H1 (cell line): ENCODE measurements around the gene EID1. TPM values are rescaled to one million over a fixed set of nuclear protein-coding genes. Genes with fewer than 3 reads are reported as not detected.

ENCODE experiments used
- CTCF ChIA-PET: fragments of 300-600 bp; sonication (Branson Sonifier 250); formaldehyde crosslinking; loops from one replicate; lab custom pipeline; 2021; ENCODE audit not compliant: partially characterized antibody; lab: Charles Lee
- POLR2A ChIA-PET: fragments of 300-600 bp; sonication (Branson Sonifier 250); formaldehyde crosslinking; loops from one replicate; lab custom pipeline; 2021; ENCODE audit warnings: inconsistent platforms; ENCODE audit not compliant: partially characterized antibody; lab: Charles Lee
- DNase-seq, 2 experiments: peaks; one replicate each; pipeline versions ENCODE4 v3.0.0 to v3.0.0-alpha.2; 2010 to 2022; ENCODE audit warnings: low spot score in 2 of 2, low read depth in 1 of 2, mixed read lengths in 1 of 2
- FAIRE-seq: peaks from 2 replicates; lab custom pipeline; 2011; peaks lifted over from hg19 to GRCh38; lab: Jason Lieb, UNC
- H2AFZ ChIP-seq: 2 replicates; pipeline ENCODE4 v1.8.1; 2012; ENCODE audit warnings: low read length, inconsistent platforms
- H2AK5ac ChIP-seq: 2 replicates; pipeline ENCODE4 v1.6.1; 2013; ENCODE audit warnings: low read depth, low read length
- H2BK120ac ChIP-seq: replicated peaks from 2 replicates; pipeline ENCODE3; 2013; ENCODE audit warnings: low read depth, low read length, inconsistent platforms
- H2BK12ac ChIP-seq: 2 replicates; pipeline ENCODE4 v1.6.1; 2013; ENCODE audit warnings: low read depth, low read length
- H2BK15ac ChIP-seq: 2 replicates; pipeline ENCODE4 v1.6.1; 2013; ENCODE audit warnings: low read length
- H2BK20ac ChIP-seq: 2 replicates; pipeline ENCODE4 v1.6.1; 2013; ENCODE audit warnings: low read length
- H2BK5ac ChIP-seq: 2 replicates; pipeline ENCODE4 v1.6.1; 2013; ENCODE audit warnings: low read depth, low read length
- H3K14ac ChIP-seq: 2 replicates; pipeline ENCODE4 v1.6.1; 2013; ENCODE audit warnings: inconsistent platforms; ENCODE audit not compliant: insufficient read length
- H3K18ac ChIP-seq: 2 replicates; pipeline ENCODE4 v1.6.1; 2013; ENCODE audit warnings: low read length; ENCODE audit errors: extremely low read depth
- H3K23ac ChIP-seq: 2 replicates; pipeline ENCODE4 v1.6.1; 2013; ENCODE audit warnings: inconsistent platforms; ENCODE audit not compliant: insufficient read length
- H3K23me2 ChIP-seq: 2 replicates; pipeline ENCODE4 v1.6.1; 2013; ENCODE audit warnings: low read depth, low read length
- H3K27ac ChIP-seq: 2 replicates; pipeline ENCODE4 v1.6.1; 2011; ENCODE audit warnings: low read depth, low read length, inconsistent platforms
- H3K27me3 ChIP-seq, 4 experiments: replicated peaks in 1 of 4; 1 replicate in 1 of 4; 2 replicates in 3 of 4; pipeline versions ENCODE4 v1.6.1 to v1.8.1; 2011 to 2013; ENCODE audit warnings: low read length in 3 of 4, mild to moderate bottlenecking in 3 of 4, inconsistent platforms in 2 of 4, mixed read lengths in 2 of 4, moderate library complexity in 1 of 4; ENCODE audit not compliant: control insufficient read depth in 3 of 4, insufficient read depth in 3 of 4; ENCODE audit errors: extremely low read depth in 1 of 4
- H3K36me3 ChIP-seq, 4 experiments: 2 replicates each; pipeline versions ENCODE4 v1.6.1 to v1.8.1; 2011 to 2013; ENCODE audit warnings: mild to moderate bottlenecking in 4 of 4, low read length in 3 of 4, moderate library complexity in 2 of 4, control low read depth in 1 of 4, inconsistent platforms in 1 of 4; ENCODE audit not compliant: insufficient read depth in 4 of 4, control insufficient read depth in 2 of 4
- H3K4ac ChIP-seq: replicated peaks from 2 replicates; pipeline ENCODE3; 2013; ENCODE audit warnings: low read length, low read depth, mixed read lengths, inconsistent platforms; ENCODE audit not compliant: insufficient read length
- H3K4me1 ChIP-seq, 4 experiments: replicated peaks in 1 of 4; 1 replicate in 1 of 4; 2 replicates in 3 of 4; pipeline versions ENCODE4 v1.6.1 to v1.8.1; 2011 to 2013; ENCODE audit warnings: low read length in 3 of 4, inconsistent platforms in 2 of 4, mixed read lengths in 1 of 4; ENCODE audit not compliant: insufficient read depth in 4 of 4, control insufficient read depth in 3 of 4
- H3K4me2 ChIP-seq, 2 experiments: 2 replicates each; pipeline versions ENCODE4 v1.6.1 to v1.8.1; 2011 to 2013; ENCODE audit warnings: low read depth in 2 of 2, low read length in 2 of 2, control low read depth in 1 of 2, inconsistent platforms in 1 of 2, mild to moderate bottlenecking in 1 of 2; ENCODE audit not compliant: insufficient read depth in 1 of 2
- H3K4me3 ChIP-seq, 4 experiments: fragments of 200-600, 300-600 bp in 1 of 4; sonication (generic), shearing (Covaris generic), sonication (Bioruptor Twin) in 1 of 4; 2 replicates each; pipeline versions ENCODE4 v1.5.1 to v1.8.1; 2011 to 2016; ENCODE audit warnings: low read length in 4 of 4, low read depth in 3 of 4, control low read depth in 2 of 4, inconsistent platforms in 2 of 4, mild to moderate bottlenecking in 2 of 4, mixed read lengths in 1 of 4, moderate library complexity in 1 of 4; ENCODE audit not compliant: insufficient read depth in 2 of 4; ENCODE audit errors: extremely low read depth in 1 of 4
- H3K56ac ChIP-seq: replicated peaks from 2 replicates; pipeline ENCODE3; 2013; ENCODE audit warnings: low read depth, mild to moderate bottlenecking, mixed read lengths, low read length, inconsistent platforms; ENCODE audit not compliant: insufficient read length
- H3K79me1 ChIP-seq: 2 replicates; pipeline ENCODE4 v1.6.1; 2013; ENCODE audit warnings: low read depth, low read length, control low read depth
- H3K79me2 ChIP-seq, 2 experiments: 2 replicates each; pipeline versions ENCODE4 v1.6.1 to v1.8.1; 2012 to 2013; ENCODE audit warnings: low read length in 2 of 2, mild to moderate bottlenecking in 2 of 2, inconsistent platforms in 1 of 2; ENCODE audit not compliant: insufficient read depth in 2 of 2, control insufficient read depth in 1 of 2
- H3K9ac ChIP-seq, 4 experiments: replicated peaks in 1 of 4; 1 replicate in 1 of 4; 2 replicates in 3 of 4; pipeline versions ENCODE4 v1.6.1 to v1.8.1; 2011 to 2013; ENCODE audit warnings: low read depth in 3 of 4, low read length in 3 of 4, control low read depth in 2 of 4, mild to moderate bottlenecking in 2 of 4, moderate library complexity in 2 of 4, inconsistent platforms in 1 of 4; ENCODE audit errors: extremely low read depth in 1 of 4
- H3K9me3 ChIP-seq, 2 experiments: 2 replicates each; pipeline versions ENCODE4 v1.6.1 to v1.8.1; 2012 to 2013; ENCODE audit warnings: mild to moderate bottlenecking in 2 of 2, moderate library complexity in 2 of 2, control low read depth in 1 of 2, inconsistent platforms in 1 of 2, low read depth in 1 of 2, low read length in 1 of 2, mixed read lengths in 1 of 2; ENCODE audit not compliant: insufficient read depth in 2 of 2
- H4K20me1 ChIP-seq, 2 experiments: replicated peaks in 1 of 2; 2 replicates each; pipeline versions ENCODE3 to v1.8.1; 2011 to 2013; ENCODE audit warnings: inconsistent platforms in 2 of 2, low read length in 2 of 2, mild to moderate bottlenecking in 1 of 2; ENCODE audit not compliant: insufficient read depth in 2 of 2, control insufficient read depth in 1 of 2
- H4K5ac ChIP-seq: 2 replicates; pipeline ENCODE4 v1.6.1; 2013; ENCODE audit warnings: low read length, low read depth, mixed read lengths, inconsistent platforms; ENCODE audit not compliant: insufficient read length
- H4K8ac ChIP-seq: 2 replicates; pipeline ENCODE4 v1.8.0; 2013; ENCODE audit warnings: mild to moderate bottlenecking, moderate library complexity, low read length, inconsistent platforms; ENCODE audit not compliant: insufficient read depth; ENCODE audit errors: extremely low read depth
- H4K91ac ChIP-seq: replicated peaks from 2 replicates; pipeline ENCODE3; 2013; ENCODE audit warnings: low read length, mixed read lengths, inconsistent platforms; ENCODE audit not compliant: insufficient read length
- RBBP5 ChIP-seq: IDR thresholded peaks from 2 replicates; pipeline ENCODE4 v1.7.1; 2012; ENCODE audit warnings: low read depth, mild to moderate bottlenecking, inconsistent platforms, low read length, moderate library complexity, borderline replicate concordance
- SP4 ChIP-seq: IDR thresholded peaks from 2 replicates; pipeline ENCODE4 v1.6.1; 2012; ENCODE audit warnings: low read length, inconsistent platforms
- WGBS, 2 experiments: shearing (Covaris generic) in 1 of 2; methylation state at CpG; one replicate each; pipeline versions ENCODE4 v1.1.6 to v1.1.7; 2013 to 2015; ENCODE audit warnings: low lambda C conversion rate in 2 of 2, mixed read lengths in 2 of 2, inconsistent platforms in 1 of 2, low coverage in 1 of 2, missing lambda C conversion rate in 1 of 2; ENCODE audit not compliant: insufficient replicate concordance in 2 of 2, insufficient coverage in 1 of 2, insufficient read length in 1 of 2; ENCODE audit errors: extremely low coverage in 1 of 2, missing lambda C conversion rate in 1 of 2; 5-methylcytosine and 5-hydroxymethylcytosine counted together
- polyA plus RNA-seq, 7 experiments: library from polyadenylated mRNA; depleted of rRNA in 3 of 7; stranded (reverse) in 5 of 7; unstranded in 2 of 7; fragments of >200 nt in 5 of 7; fragments of 200-250 nt in 2 of 7; gene quantifications; 1 replicate in 5 of 7; 2 replicates in 1 of 7; 4 replicates in 1 of 7; pipeline versions ENCODE4 v1.2.1 to v1.2.3, GENCODE V29; 2011 to 2013; ENCODE audit warnings: missing spikeins in 2 of 7, mixed read lengths in 2 of 7
- total RNA-seq: library from RNA; stranded (reverse); fragmentation: NEBNext Ultra II Directional; extraction: Animal tissue kit (Norgen Biotek cat#: 25700); gene quantifications from 2 replicates; pipeline ENCODE4 v1.2.1, GENCODE V29; 2021
- TF ChIP-seq, protein P1 (sequence below), 3 experiments: IDR thresholded peaks; 1 replicate in 2 of 3; 2 replicates in 1 of 3; pipeline versions ENCODE4 v1.5.1 to v1.6.1; 2011; ENCODE audit warnings: low read length in 3 of 3, mild to moderate bottlenecking in 3 of 3, inconsistent platforms in 2 of 3, low read depth in 1 of 3, moderate library complexity in 1 of 3; ENCODE audit not compliant: insufficient read depth in 1 of 3; ENCODE audit errors: control extremely low read depth in 1 of 3

EID1 gene
- total and polyA plus RNA-seq, 2 of the 8 experiments (the other 6 are each of a cell fraction or from before 2014, with no cell fraction given) = 101 to 110 TPM

DNA sequence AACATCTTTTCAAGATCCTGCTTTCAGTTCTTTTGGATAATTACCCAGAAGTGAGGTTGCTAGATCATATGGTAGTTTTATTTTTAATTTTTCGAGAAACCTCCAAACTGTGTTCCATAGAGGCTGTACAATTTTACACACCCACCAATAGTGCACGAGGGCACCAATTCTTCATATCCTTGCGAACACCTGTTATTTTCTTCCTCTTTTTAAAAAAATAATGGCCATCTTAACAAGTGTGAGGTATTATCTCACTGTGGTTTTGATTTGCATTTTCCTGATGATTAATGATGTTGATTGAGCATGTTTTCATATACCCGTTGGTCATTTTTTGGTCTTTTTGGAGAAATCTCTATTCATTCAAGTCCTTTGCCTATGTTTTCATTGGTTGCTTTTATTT, 49.5 kb upstream of the EID1 start:
- Histone ChIP-seq H3K18ac (no peak overlapping the region), H2BK120ac (no peak overlapping the region), H3K79me2 (no peaks in the 10 kb centered on the region), H2BK20ac (no peak overlapping the region), H3K23me2 (no peaks in the 10 kb centered on the region), H3K27me3 (no peaks in the 10 kb centered on the region), H2BK5ac (no peak overlapping the region), H4K91ac (no peak overlapping the region), H2BK15ac (no peak overlapping the region), H3K4ac (no peak overlapping the region), H3K9me3 (no peaks in the 10 kb centered on the region), H3K4me1 (peaks cover 0 to 5% (median 0%) of the 10 kb centered on the region in 4 experiments; a peak in 2 of 7 replicates), H4K5ac (no peak overlapping the region), H3K4me3 (no peak overlapping the region), H3K4me2 (no peak overlapping the region), H3K9ac (no peak overlapping the region), H4K20me1 (no peaks in the 10 kb centered on the region), H3K56ac (no peak overlapping the region), H2BK12ac (no peak overlapping the region), H3K79me1 (no peaks in the 10 kb centered on the region), H3K23ac (no peak overlapping the region), H3K14ac (no peak overlapping the region), H2AFZ (no peak overlapping the region), H3K36me3 (no peaks in the 10 kb centered on the region), H4K8ac (no peak overlapping the region), H2AK5ac (no peak overlapping the region), H3K27ac (no peak overlapping the region)
- CTCF ChIA-PET = interaction anchor here (0.7 kb wide), 1 partner anchor 145 kb away, joined by 3 read pairs; no protein-coding TSS in a partner anchor
- DNase-seq (no peak), FAIRE-seq (no peak)
- WGBS, 2 experiments = 87% methylated on average over 4 of the region's 4 CpGs; no CpG with 5 or more reads in 1 of the 2 experiments
- TF ChIP-seq RBBP5 = no peak
- TF ChIP-seq SP4 = no peak
- TF ChIP-seq, protein P1, sequence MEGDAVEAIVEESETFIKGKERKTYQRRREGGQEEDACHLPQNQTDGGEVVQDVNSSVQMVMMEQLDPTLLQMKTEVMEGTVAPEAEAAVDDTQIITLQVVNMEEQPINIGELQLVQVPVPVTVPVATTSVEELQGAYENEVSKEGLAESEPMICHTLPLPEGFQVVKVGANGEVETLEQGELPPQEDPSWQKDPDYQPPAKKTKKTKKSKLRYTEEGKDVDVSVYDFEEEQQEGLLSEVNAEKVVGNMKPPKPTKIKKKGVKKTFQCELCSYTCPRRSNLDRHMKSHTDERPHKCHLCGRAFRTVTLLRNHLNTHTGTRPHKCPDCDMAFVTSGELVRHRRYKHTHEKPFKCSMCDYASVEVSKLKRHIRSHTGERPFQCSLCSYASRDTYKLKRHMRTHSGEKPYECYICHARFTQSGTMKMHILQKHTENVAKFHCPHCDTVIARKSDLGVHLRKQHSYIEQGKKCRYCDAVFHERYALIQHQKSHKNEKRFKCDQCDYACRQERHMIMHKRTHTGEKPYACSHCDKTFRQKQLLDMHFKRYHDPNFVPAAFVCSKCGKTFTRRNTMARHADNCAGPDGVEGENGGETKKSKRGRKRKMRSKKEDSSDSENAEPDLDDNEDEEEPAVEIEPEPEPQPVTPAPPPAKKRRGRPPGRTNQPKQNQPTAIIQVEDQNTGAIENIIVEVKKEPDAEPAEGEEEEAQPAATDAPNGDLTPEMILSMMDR (IDR thresholded peaks at IDR 0.05; ENCODE audit: control extremely low read depth in 1 of 3, insufficient read depth in 1 of 3, low read depth in 1 of 3, low read length in 3 of 3) = no peak
- POLR2A ChIA-PET = no interaction called here
